ENCODE data around the gene HDAC11. TPM values are rescaled to one million over a fixed set of nuclear protein-coding genes. Genes with fewer than 3 reads are reported as not detected.

HDAC11 gene
- total and polyA plus RNA-seq, 2 of the 4 experiments (the other 2 are of a cell fraction), result 9.1 to 11.4 TPM

- in situ Hi-C loops (cut with MboI; ENCODE audit: low sequenced_read_pairs), result no loop called here
- Histone ChIP-seq H3K9me1 (ENCODE audit: insufficient read depth, low read length) (no peaks in the 10 kb centered on the region), H4K8ac (ENCODE audit: low read depth in 2 of 2, low read length in 2 of 2) (no peak overlapping the region), H3K4ac (ENCODE audit: low read depth, low read length) (no peak overlapping the region), H2AFZ (replicated peaks; ENCODE audit: low read length, poor library complexity) (no peak overlapping the region), H2AK5ac (ENCODE audit: low read depth, low read length) (no peak overlapping the region), H3K14ac (replicated peaks; ENCODE audit: low read depth, low read length) (no peak overlapping the region), H2BK120ac (ENCODE audit: low read depth, low read length) (no peak overlapping the region), H3K4me2 (ENCODE audit: low read depth, low read length) (no peak overlapping the region), H3K27me3 (ENCODE audit: control insufficient read depth, insufficient read depth, low read length) (no peaks in the 10 kb centered on the region), H2AK9ac (replicated peaks; ENCODE audit: low read depth, low read length, poor library complexity) (no peak overlapping the region), H3K23ac (ENCODE audit: low read depth, low read length) (no peak overlapping the region), H3K9me3 (ENCODE audit: control insufficient read depth, insufficient read depth, low read length) (no peaks in the 10 kb centered on the region), H2BK15ac (ENCODE audit: low read depth, low read length) (no peak overlapping the region), H4K20me1 (ENCODE audit: insufficient read depth, low read length) (no peaks in the 10 kb centered on the region), H3K27ac (ENCODE audit: insufficient read depth, low read length) (no peak overlapping the region), H2BK5ac (ENCODE audit: low read depth, low read length, poor library complexity, severe bottlenecking) (no peak overlapping the region), H3K36me3 (ENCODE audit: control insufficient read depth, insufficient read depth, low read length) (no peaks in the 10 kb centered on the region), H2BK20ac (ENCODE audit: low read depth, low read length) (no peak overlapping the region), H3K56ac (ENCODE audit: extremely low read depth, insufficient read depth, low read length) (no peak overlapping the region), H3K4me3 (ENCODE audit: insufficient read depth, low read depth, low read length) (no peak overlapping the region), H3K79me1 (ENCODE audit: low read depth in 1 of 2, low read length in 2 of 2) (no peaks in the 10 kb centered on the region), H4K5ac (ENCODE audit: low read depth, low read length) (no peak overlapping the region), H3K4me1 (ENCODE audit: control insufficient read depth, insufficient read depth, low read length) (peaks cover 4% of the 10 kb centered on the region; the same call in 1 of the 2 replicates), H3K9ac (ENCODE audit: low read depth, low read length) (no peak overlapping the region), H4K91ac (ENCODE audit: insufficient read depth, low read depth, low read length) (no peak overlapping the region), H3K18ac (ENCODE audit: low read depth, low read length) (no peak overlapping the region)
- 100% methylated on average over 1 of the region's 8 CpGs; no CpG with 5 or more reads in 1 of the 2 experiments for WGBS, 2 experiments (ENCODE audit: extremely low coverage in 2 of 2, insufficient read length in 1 of 2)
- POLR2A ChIA-PET (ENCODE audit: unreplicated experiment), result no interaction called here
- no peak for ATAC-seq (ENCODE audit: low read depth)
- TF ChIP-seq BHLHE40 (IDR thresholded peaks at IDR 0.05; ENCODE audit: low read depth, low read length) (no peak), RFX5 (IDR thresholded peaks at IDR 0.05; ENCODE audit: low read depth, low read length) (no peak), MAZ (IDR thresholded peaks at IDR 0.05; ENCODE audit: borderline replicate concordance, low read depth, low read length) (no peak), CEBPB (IDR thresholded peaks at IDR 0.05; ENCODE audit: low read depth, low read length) (no peak), POLR2A (IDR thresholded peaks at IDR 0.05; ENCODE audit: low read depth, low read length) (no peak), ELK1 (IDR thresholded peaks at IDR 0.05; ENCODE audit: borderline replicate concordance, low read depth, low read length) (no peak), SMC3 (IDR thresholded peaks at IDR 0.05; ENCODE audit: low read depth, low read length) (no peak), CHD1 (IDR thresholded peaks at IDR 0.05; ENCODE audit: low read depth, low read length) (no peak), NFE2L2 (IDR thresholded peaks at IDR 0.05; ENCODE audit: low read depth, low read length) (no peak), RCOR1 (IDR thresholded peaks at IDR 0.05; ENCODE audit: insufficient replicate concordance, low read length) (no peak), CTCF (conservative IDR thresholded peaks at IDR 0.05; ENCODE audit: low read depth, low read length) (no peak), USF2 (IDR thresholded peaks at IDR 0.05; ENCODE audit: low read depth, low read length) (no peak), MAFK (IDR thresholded peaks at IDR 0.05; ENCODE audit: low read depth, low read length) (no peak), FOS (IDR thresholded peaks at IDR 0.05; ENCODE audit: low read depth, low read length) (no peak), RAD21 (IDR thresholded peaks at IDR 0.05; ENCODE audit: low read length) (no peak), MXI1 (IDR thresholded peaks at IDR 0.05; ENCODE audit: borderline replicate concordance, low read depth, low read length) (no peak)
- dilution Hi-C loops (cut with HindIII; ENCODE audit: low sequenced_read_pairs, unreplicated experiment), result no loop called here
- intact Hi-C loops (cut with micrococcal nuclease), result no loop called here
- CTCF ChIA-PET, result no interaction called here
- DNase-seq, result no peak
- BruUV-seq (replicated peaks), result no TSS peak
These were observed 22.6 kb downstream of the HDAC11 start for GRCh38 chr3:13502791-13503060.

Measured in IMR-90 (cell line).